ENCODE measurements around the gene IFNGR2. TPM values are rescaled to one million over a fixed set of nuclear protein-coding genes. Genes with fewer than 3 reads are reported as not detected.
"Not testable (repeated sequence)": the region's sequence is repeated elsewhere in the genome, so short reads cannot be mapped to it uniquely, and the experiment has no call there.

Gene IFNGR2
- total RNA-seq, 1 donor from 2014 or later = 40.5 TPM

GRCh38 chr21:33402001-33402979, 923 bp upstream of the IFNGR2 start:
- no peak for TF ChIP-seq CTCF (conservative IDR thresholded peaks at IDR 0.05)
- Mint-ChIP-seq H3K27me3 (ENCODE audit: low read depth) (peaks cover 3% of the 10 kb centered on the region), H3K36me3 (ENCODE audit: low read depth) (no peaks in the 10 kb centered on the region)

GRCh38 chr21:33403786-33404585, 773 bp downstream of the IFNGR2 start:
- Mint-ChIP-seq H3K4me1 (peaks cover 24% of the 10 kb centered on the region), H3K36me3 (ENCODE audit: low read depth) (no peaks in the 10 kb centered on the region), H3K27ac (ENCODE audit: unreplicated experiment) (peak overlapping the region; percentile 66), H3K9me3 (no peaks in the 10 kb centered on the region), H3K4me3 (peak overlapping the region; percentile 89), H3K27me3 (ENCODE audit: low read depth) (peaks cover 3% of the 10 kb centered on the region)
- no peak for TF ChIP-seq CTCF (conservative IDR thresholded peaks at IDR 0.05)
- peak; percentile 52 for DNase-seq (ENCODE audit: low read depth, low spot score)

More at GRCh38 chr21:33402001-33402979, 923 bp upstream of the IFNGR2 start:
- Mint-ChIP-seq H3K4me3 (peak overlapping the region; percentile 80), H3K4me1 (peaks cover 24% of the 10 kb centered on the region), H3K9me3 (no peaks in the 10 kb centered on the region), H3K27ac (ENCODE audit: unreplicated experiment) (no peak overlapping the region)
- no peak for DNase-seq (ENCODE audit: low read depth, low spot score)

GRCh38 chr21:33406493-33406892, 3.3 kb downstream of the IFNGR2 start:
- H3K27ac Mint-ChIP-seq (ENCODE audit: unreplicated experiment) = no peak overlapping the region

GRCh38 chr21:33411949-33412430, 8.8 kb downstream of the IFNGR2 start:
- Mint-ChIP-seq H3K4me1 (peaks cover 19% of the 10 kb centered on the region), H3K27me3 (ENCODE audit: low read depth) (no peaks in the 10 kb centered on the region), H3K9me3 (no peaks in the 10 kb centered on the region), H3K4me3 (no peak overlapping the region), H3K27ac (ENCODE audit: unreplicated experiment) (peak overlapping the region; percentile 47), H3K36me3 (ENCODE audit: low read depth) (peaks cover 4% of the 10 kb centered on the region)
- DNase-seq (ENCODE audit: low read depth, low spot score) = no peak
- TF ChIP-seq CTCF (conservative IDR thresholded peaks at IDR 0.05) = no peak

More at GRCh38 chr21:33406493-33406892, 3.3 kb downstream of the IFNGR2 start:
- Mint-ChIP-seq H3K9me3 (no peaks in the 10 kb centered on the region), H3K27me3 (ENCODE audit: low read depth) (no peaks in the 10 kb centered on the region), H3K36me3 (ENCODE audit: low read depth) (peaks cover 3% of the 10 kb centered on the region), H3K4me1 (peaks cover 24% of the 10 kb centered on the region), H3K4me3 (peak overlapping the region; percentile 59)
- TF ChIP-seq CTCF (conservative IDR thresholded peaks at IDR 0.05) = no peak
- no peak for DNase-seq (ENCODE audit: low read depth, low spot score)

- not testable (repeated sequence) for H3K9me3 Mint-ChIP-seq; DNase-seq (ENCODE audit: low read depth, low spot score); H3K27ac Mint-ChIP-seq (ENCODE audit: unreplicated experiment); H3K4me3 Mint-ChIP-seq; H3K27me3 Mint-ChIP-seq (ENCODE audit: low read depth); H3K36me3 Mint-ChIP-seq (ENCODE audit: low read depth)
- peaks cover 19% of the 10 kb centered on the region for H3K4me1 Mint-ChIP-seq
Observed at GRCh38 chr21:33412439-33412831, 9.2 kb downstream of the IFNGR2 start.
